HepG2 (cell line): Measurements from ENCODE around the gene PCSK5. TPM values are rescaled to one million over a fixed set of nuclear protein-coding genes. Genes with fewer than 3 reads are reported as not detected.

Experiments
- ATAC-seq: fragments of 200-7000 bp; cut with Tn5 transposase; 3 replicates; pipeline ENCODE4 v1.9.1; 2020; ENCODE audit warnings: mild to moderate bottlenecking, moderate library complexity
- BruUV-seq: library from RNA; stranded (reverse); fragments of 400-500 nt; replicated peaks from 2 replicates; lab custom pipeline; 2021; lab: Mats Ljungman, UMichigan
- CTCF ChIA-PET: fragments of 300-600 bp; formaldehyde crosslinking; extraction: SDS; loops from one replicate; lab custom pipeline; 2021; ENCODE audit warnings: low total read pairs, inconsistent platforms, low intra/inter-chr PET ratio; lab: Yijun Ruan, JAX
- POLR2A ChIA-PET: fragments of 350-600 bp; sonication (Branson Sonifier 250); formaldehyde crosslinking; loops from one replicate; lab custom pipeline; 2020; ENCODE audit warnings: antibody characterized with exemption, inconsistent platforms; lab: Yijun Ruan, JAX
- DNase-seq: peaks from one replicate; pipeline ENCODE4 v3.0.0-alpha.2; 2015; ENCODE audit warnings: low spot score
- FAIRE-seq: peaks from 3 replicates; lab custom pipeline; 2011; peaks lifted over from hg19 to GRCh38; lab: Jason Lieb, UNC
- H2AFZ ChIP-seq: one replicate; pipeline ENCODE4 v1.6.1; 2011; ENCODE audit warnings: low read length, inconsistent platforms
- H3K27ac ChIP-seq: fragments of 300-600 bp; 3 replicates; pipeline ENCODE4 v1.8.0; 2011; ENCODE audit warnings: mixed run types, mild to moderate bottlenecking, mixed read lengths, low read length, inconsistent platforms; ENCODE audit not compliant: insufficient read depth; ENCODE audit errors: extremely low read length
- H3K27me3 ChIP-seq, 2 experiments: fragments of 200-600 bp in 1 of 2; 2 replicates in 1 of 2; 3 replicates in 1 of 2; pipeline versions ENCODE4 v1.6.0 to v1.8.0; 2011; ENCODE audit warnings: low read length in 2 of 2, mild to moderate bottlenecking in 2 of 2, moderate library complexity in 2 of 2, inconsistent platforms in 1 of 2; ENCODE audit not compliant: insufficient read depth in 2 of 2, control insufficient read depth in 1 of 2
- H3K36me3 ChIP-seq, 2 experiments: fragments of 200-600 bp in 1 of 2; replicated peaks in 1 of 2; 2 replicates in 1 of 2; 3 replicates in 1 of 2; pipeline versions ENCODE4 v1.5.1 to v1.8.0; 2011; ENCODE audit warnings: low read length in 2 of 2, inconsistent platforms in 1 of 2; ENCODE audit not compliant: insufficient read depth in 2 of 2, control insufficient read depth in 1 of 2
- H3K4me1 ChIP-seq: 2 replicates; pipeline ENCODE4 v1.5.1; 2012; ENCODE audit warnings: low read length, inconsistent platforms; ENCODE audit not compliant: insufficient read depth
- H3K4me2 ChIP-seq: 2 replicates; pipeline ENCODE4 v1.6.0; 2011; ENCODE audit warnings: low read depth, low read length, inconsistent platforms
- H3K4me3 ChIP-seq, 3 experiments: fragments of 200-600 bp in 1 of 3; sonication (generic), shearing (Covaris generic) in 1 of 3; replicated peaks in 1 of 3; 2 replicates each; pipeline ENCODE4 v1.5.1; 2011 to 2016; ENCODE audit warnings: low read length in 3 of 3, inconsistent platforms in 2 of 3, low read depth in 2 of 3, mild to moderate bottlenecking in 2 of 3, control low read depth in 1 of 3, mixed read lengths in 1 of 3; ENCODE audit not compliant: insufficient read depth in 1 of 3
- H3K79me2 ChIP-seq: one replicate; pipeline ENCODE4 v1.6.1; 2011; ENCODE audit warnings: low read length, inconsistent platforms; ENCODE audit not compliant: insufficient read depth
- H3K9ac ChIP-seq: 2 replicates; pipeline ENCODE4 v1.6.0; 2011; ENCODE audit warnings: mild to moderate bottlenecking, low read depth, low read length, inconsistent platforms; ENCODE audit not compliant: insufficient read depth
- H3K9me3 ChIP-seq: 2 replicates; pipeline ENCODE4 v1.5.1; 2012; ENCODE audit warnings: mild to moderate bottlenecking, low read length
- H4K20me1 ChIP-seq: 2 replicates; pipeline ENCODE4 v1.6.0; 2011; ENCODE audit warnings: inconsistent platforms, mild to moderate bottlenecking, low read length, moderate library complexity; ENCODE audit not compliant: insufficient read depth
- ATAD3A ChIP-seq: sonication (generic); formaldehyde crosslinking; IDR thresholded peaks from 2 replicates; pipeline ENCODE4 v1.4.0; 2020; ENCODE audit warnings: missing genetic modification reagents
- ATF7 ChIP-seq, 2 experiments: fragments of 450-650 bp in 1 of 2; sonication (generic) in 1 of 2; formaldehyde crosslinking in 1 of 2; IDR thresholded peaks; 2 replicates each; pipeline versions ENCODE4 v1.4.0 to v1.6.1; 2016 to 2020; ENCODE audit warnings: antibody characterized with exemption in 1 of 2, mild to moderate bottlenecking in 1 of 2, missing genetic modification reagents in 1 of 2
- CREB1 ChIP-seq, 2 experiments: fragments of 450-650 bp in 1 of 2; IDR thresholded peaks; 2 replicates each; pipeline ENCODE4 v1.6.1; 2016 to 2017; ENCODE audit warnings: control low read depth in 1 of 2, mild to moderate bottlenecking in 1 of 2, missing compliant biosample characterization in 1 of 2, missing genetic modification characterization in 1 of 2
- ELF3 ChIP-seq: IDR thresholded peaks from 2 replicates; pipeline ENCODE4 v1.6.1; 2016; ENCODE audit warnings: missing genetic modification reagents, missing compliant biosample characterization
- POLR2AphosphoS2 ChIP-seq: IDR thresholded peaks from 2 replicates; pipeline ENCODE4 v1.6.1; 2011; ENCODE audit warnings: low read depth, low read length, improper control_type of control experiment
- ZBTB7B ChIP-seq: sonication (generic); formaldehyde crosslinking; IDR thresholded peaks from 2 replicates; pipeline ENCODE4 v1.4.0; 2020; ENCODE audit warnings: missing genetic modification reagents
- ZC3H4 ChIP-seq: sonication (generic); formaldehyde crosslinking; IDR thresholded peaks from 2 replicates; pipeline ENCODE4 v1.4.0; 2020; ENCODE audit warnings: missing genetic modification reagents, borderline replicate concordance
- ZNF567 ChIP-seq: sonication (generic); formaldehyde crosslinking; IDR thresholded peaks from 2 replicates; pipeline ENCODE4 v1.8.1; 2023; ENCODE audit warnings: mild to moderate bottlenecking, missing genetic modification reagents, borderline replicate concordance
- ZNF720 ChIP-seq: sonication (generic); formaldehyde crosslinking; IDR thresholded peaks from 2 replicates; pipeline ENCODE4 v1.4.0; 2020; ENCODE audit warnings: missing genetic modification reagents
- WGBS: methylation state at CpG from one replicate; pipeline ENCODE4 v1.1.6; 2017; ENCODE audit warnings: low lambda C conversion rate; 5-methylcytosine and 5-hydroxymethylcytosine counted together
- in situ Hi-C: cut with HindIII; loops from 2 replicates; pipeline ENCODE4 v1.10.0; 2017; ENCODE audit warnings: low pct_unique_long_range_greater_than_20kb; ENCODE audit not compliant: extremely low pct_ligation_motif_present
- intact Hi-C: fragments of 100-400 bp; cut with micrococcal nuclease; formaldehyde crosslinking; loops from one replicate; pipeline ENCODE4 v1.10.0; 2022; ENCODE audit not compliant: unreplicated experiment
- polyA plus RNA-seq, 8 experiments: library from polyadenylated mRNA; depleted of rRNA in 3 of 8; stranded (reverse) in 7 of 8; unstranded in 1 of 8; fragments of >200 nt; fragmentation: Illumina TruSeq in 4 of 8; extraction: Trizol in 4 of 8; gene quantifications; 2 replicates each; pipeline versions ENCODE4 v1.2.1 to v1.2.3, GENCODE V29; 2011 to 2016; ENCODE audit warnings: low read depth in 4 of 8, missing spikeins in 1 of 8, mixed read lengths in 1 of 8; ENCODE audit not compliant: insufficient read depth in 1 of 8
- total RNA-seq, 5 experiments: library from RNA; depleted of rRNA; stranded (reverse); fragments of >200 nt; fragmentation: Illumina TruSeq; extraction: Trizol; gene quantifications; 2 replicates each; pipeline ENCODE4 v1.2.3, GENCODE V29; 2016; ENCODE audit warnings: low read depth in 1 of 5
- TF ChIP-seq, protein P1 (sequence below): sonication (generic); formaldehyde crosslinking; IDR thresholded peaks from 2 replicates; pipeline ENCODE4 v1.5.0; 2020; ENCODE audit warnings: mild to moderate bottlenecking, missing genetic modification reagents

Gene PCSK5
- total and polyA plus RNA-seq, 2 of the 13 experiments (the other 11 are each of a cell fraction or from before 2014, with no cell fraction given): 0.55 to 0.66 TPM

DNA sequence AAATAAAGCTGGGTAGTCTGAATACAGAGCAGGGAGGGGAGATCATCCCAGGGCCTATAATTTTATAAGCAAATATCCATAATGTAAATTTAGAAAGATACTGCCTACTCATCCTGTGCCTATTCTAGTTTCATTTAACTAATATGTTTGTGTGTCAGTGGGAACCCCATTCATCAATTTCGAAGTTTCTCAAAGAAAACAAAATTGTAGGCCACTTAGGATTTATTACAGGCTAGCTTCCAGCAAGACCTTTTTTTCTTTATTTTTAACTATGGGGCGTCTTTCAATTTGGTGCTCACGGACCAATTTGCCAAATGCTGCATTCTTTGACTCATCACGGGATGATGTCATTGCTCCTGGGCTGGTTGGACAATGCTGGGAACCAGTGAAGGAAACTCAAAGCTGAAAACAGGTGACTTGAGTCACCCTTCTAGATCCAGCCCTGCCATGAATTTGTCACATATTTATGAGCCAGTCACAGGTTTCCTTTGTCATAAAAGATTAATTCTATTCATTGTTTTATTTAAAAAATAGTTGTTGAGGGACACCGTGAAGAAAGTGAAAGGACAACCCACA, 13.4 kb downstream of the PCSK5 start:
- TF ChIP-seq ZNF720 (CRISPR knock-in tag) (no peak), ZNF567 (CRISPR knock-in tag) (no peak), POLR2AphosphoS2 (no peak), ZC3H4 (no peak), ZBTB7B (CRISPR knock-in tag) (no peak), ATF7 (IDR thresholded peaks at IDR 0.05) (0 out of 2 replicates have a peak, but pooled peaks have one; percentile 22), ATF7 (CRISPR knock-in tag; IDR thresholded peaks at IDR 0.05) (no peak), ATAD3A (CRISPR knock-in tag) (no peak), ELF3 (no peak), CREB1 (IDR thresholded peaks at IDR 0.05) (peak; percentile 6; the same call in 1 of the 2 replicates), CREB1 (CRISPR knock-in tag; IDR thresholded peaks at IDR 0.05) (no peak)
- TF ChIP-seq, protein P1, sequence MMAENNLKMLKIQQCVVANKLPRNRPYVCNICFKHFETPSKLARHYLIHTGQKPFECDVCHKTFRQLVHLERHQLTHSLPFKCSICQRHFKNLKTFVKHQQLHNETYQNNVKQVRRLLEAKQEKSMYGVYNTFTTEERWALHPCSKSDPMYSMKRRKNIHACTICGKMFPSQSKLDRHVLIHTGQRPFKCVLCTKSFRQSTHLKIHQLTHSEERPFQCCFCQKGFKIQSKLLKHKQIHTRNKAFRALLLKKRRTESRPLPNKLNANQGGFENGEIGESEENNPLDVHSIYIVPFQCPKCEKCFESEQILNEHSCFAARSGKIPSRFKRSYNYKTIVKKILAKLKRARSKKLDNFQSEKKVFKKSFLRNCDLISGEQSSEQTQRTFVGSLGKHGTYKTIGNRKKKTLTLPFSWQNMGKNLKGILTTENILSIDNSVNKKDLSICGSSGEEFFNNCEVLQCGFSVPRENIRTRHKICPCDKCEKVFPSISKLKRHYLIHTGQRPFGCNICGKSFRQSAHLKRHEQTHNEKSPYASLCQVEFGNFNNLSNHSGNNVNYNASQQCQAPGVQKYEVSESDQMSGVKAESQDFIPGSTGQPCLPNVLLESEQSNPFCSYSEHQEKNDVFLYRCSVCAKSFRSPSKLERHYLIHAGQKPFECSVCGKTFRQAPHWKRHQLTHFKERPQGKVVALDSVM (CRISPR knock-in tag): no peak
- Histone ChIP-seq H2AFZ (no peak overlapping the region), H3K9me3 (no peaks in the 10 kb centered on the region), H3K27me3 (no peaks in the 10 kb centered on the region), H4K20me1 (no peaks in the 10 kb centered on the region), H3K4me3 (no peak overlapping the region), H3K4me1 (peaks cover 9% of the 10 kb centered on the region; the same call in 1 of the 2 replicates), H3K9ac (no peak overlapping the region), H3K36me3 (no peaks in the 10 kb centered on the region), H3K27ac (no peak overlapping the region), H3K4me2 (no peak overlapping the region), H3K79me2 (no peaks in the 10 kb centered on the region)
- in situ Hi-C loops: no loop called here
- DNase-seq: no peak
- no peak for FAIRE-seq
- no TSS peak for BruUV-seq
- intact Hi-C loops: no loop called here
- ChIA-PET CTCF (no interaction called here), POLR2A (no interaction called here)
- ATAC-seq: no peak
- WGBS: 26% methylated on average over 5 of the region's 5 CpGs
